Stomach smooth muscle (tissue), 2 donors: ENCODE results near the gene PNKP.

Experiments
- H3K27ac ChIP-seq: one replicate; pipeline ENCODE4 v1.7.0; 2013; ENCODE audit warnings: mild to moderate bottlenecking, low read length, inconsistent platforms
- H3K27me3 ChIP-seq, 2 donors: one replicate each; pipeline ENCODE4 v1.7.0; 2013; ENCODE audit warnings: low read length in 2 of 2; ENCODE audit not compliant: insufficient read depth in 2 of 2, control insufficient read depth in 1 of 2
- H3K36me3 ChIP-seq, 2 donors: one replicate each; pipeline ENCODE4 v1.7.0; 2013; ENCODE audit warnings: low read length in 2 of 2; ENCODE audit not compliant: control insufficient read depth in 2 of 2, insufficient read depth in 2 of 2
- H3K4me1 ChIP-seq: one replicate; pipeline ENCODE4 v1.7.0; 2013; ENCODE audit warnings: low read length; ENCODE audit not compliant: control insufficient read depth, insufficient read depth
- H3K4me3 ChIP-seq, 2 donors: one replicate each; pipeline ENCODE4 v1.7.0; 2013; ENCODE audit warnings: low read length in 2 of 2
- H3K9ac ChIP-seq, 2 donors: one replicate each; pipeline ENCODE4 v1.7.0; 2013; ENCODE audit warnings: low read length in 2 of 2, mild to moderate bottlenecking in 1 of 2
- H3K9me3 ChIP-seq, 2 donors: one replicate each; pipeline ENCODE4 v1.7.0; 2013; ENCODE audit warnings: low read length in 2 of 2; ENCODE audit not compliant: control insufficient read depth in 2 of 2
- donor health status: healthy.
- donor health status: Pancreatic carcinoma.

The PNKP gene

DNA sequence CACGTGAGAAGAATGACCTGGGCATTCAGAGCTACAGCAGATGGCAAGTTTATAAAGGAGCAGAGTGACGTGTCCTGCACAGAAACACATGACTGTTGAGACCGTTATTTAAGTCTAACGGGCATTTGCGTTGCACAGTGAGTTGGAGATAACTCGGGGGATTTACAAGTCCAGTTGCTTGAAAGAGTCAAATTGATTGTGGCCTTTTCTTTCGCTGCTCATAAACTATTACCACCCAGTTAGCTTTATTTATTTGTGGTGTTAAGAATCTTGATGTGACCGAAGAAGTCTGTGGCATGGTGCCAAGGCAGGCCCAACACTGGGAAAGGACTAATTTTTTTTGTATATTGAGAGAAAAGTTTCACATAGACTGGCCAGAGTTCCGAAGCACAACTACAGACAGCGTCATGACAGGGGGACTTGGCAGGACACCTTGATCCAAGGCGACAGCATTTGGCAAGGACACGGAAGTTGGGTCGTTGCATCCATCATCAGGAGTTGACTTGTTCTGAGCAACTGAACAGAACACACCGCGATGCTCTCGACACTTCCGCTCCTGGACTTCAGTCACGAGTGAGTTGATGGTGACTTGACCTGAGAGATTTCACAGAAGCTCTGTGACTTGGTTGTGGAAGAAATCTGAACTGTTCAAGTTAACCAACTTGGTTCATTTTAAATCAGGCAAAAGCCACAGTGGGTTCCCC, 28.3 kb downstream of the PNKP start:
- no peaks in the 10 kb centered on the region for H3K9me3 ChIP-seq
- no peaks in the 10 kb centered on the region for H3K4me1 ChIP-seq
- no peak overlapping the region for H3K4me3 ChIP-seq
- H3K36me3 ChIP-seq: peaks cover 29 to 35% of the 10 kb centered on the region in 2 donors
- H3K27ac ChIP-seq: no peak overlapping the region
- H3K27me3 ChIP-seq: no peaks in the 10 kb centered on the region
- H3K9ac ChIP-seq: no peak overlapping the region

GRCh38 chr19:49837425-49837824, 30.0 kb downstream of the PNKP start:
- Histone ChIP-seq H3K4me1 (no peaks in the 10 kb centered on the region), H3K4me3 (no peak overlapping the region), H3K9me3 (no peaks in the 10 kb centered on the region), H3K9ac (no peak overlapping the region), H3K36me3 (peaks cover 42 to 49% of the 10 kb centered on the region in 2 donors), H3K27me3 (no peaks in the 10 kb centered on the region), H3K27ac (no peak overlapping the region)

DNA sequence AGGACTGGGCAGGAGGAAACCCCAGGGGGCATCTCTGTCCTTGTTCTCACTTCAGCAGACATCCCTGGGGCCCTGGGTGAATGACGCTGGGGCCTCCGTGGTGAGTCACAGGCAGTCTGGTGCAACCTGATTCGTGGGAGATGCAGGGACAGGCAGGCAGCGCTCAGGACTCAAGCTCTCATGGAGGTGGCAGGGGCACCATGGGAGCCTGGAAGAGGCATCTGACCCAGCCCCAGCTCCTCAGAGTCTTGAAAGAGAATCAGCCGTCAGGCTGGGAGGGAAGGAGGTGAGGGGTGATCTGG, 30.4 kb downstream of the PNKP start:
- Histone ChIP-seq H3K9ac (no peak overlapping the region), H3K27ac (no peak overlapping the region), H3K4me1 (no peaks in the 10 kb centered on the region), H3K27me3 (no peaks in the 10 kb centered on the region), H3K4me3 (no peak overlapping the region), H3K9me3 (no peaks in the 10 kb centered on the region), H3K36me3 (peaks cover 47 to 53% of the 10 kb centered on the region in 2 donors)

- H3K27ac ChIP-seq: no peak overlapping the region
- H3K4me3 ChIP-seq: no peak overlapping the region
- H3K27me3 ChIP-seq: no peaks in the 10 kb centered on the region
- no peak overlapping the region for H3K9ac ChIP-seq
- no peaks in the 10 kb centered on the region for H3K4me1 ChIP-seq
- H3K9me3 ChIP-seq: no peaks in the 10 kb centered on the region
- H3K36me3 ChIP-seq: peaks cover 51 to 56% of the 10 kb centered on the region in 2 donors
Observed at GRCh38 chr19:49836176-49837008, 31.0 kb downstream of the PNKP start.

DNA sequence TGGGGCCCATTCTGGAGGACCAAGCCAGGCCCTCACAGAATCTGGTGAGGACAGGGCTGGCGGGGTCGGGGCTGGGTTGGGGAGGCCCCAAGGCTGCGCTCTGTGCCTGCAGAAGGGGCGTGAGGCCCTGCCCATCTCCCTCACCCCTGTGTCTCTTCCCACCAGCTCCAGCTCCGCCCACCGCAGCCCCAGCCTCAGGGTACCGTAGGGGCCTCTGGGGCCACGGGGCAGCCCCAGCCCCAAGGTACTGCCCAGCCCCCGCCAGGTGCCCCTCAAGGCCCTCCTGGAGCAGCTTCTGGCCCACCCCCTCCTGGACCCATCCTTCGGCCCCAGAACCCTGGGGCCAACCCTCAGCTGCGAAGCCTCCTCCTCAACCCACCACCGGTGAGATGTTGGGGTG, 31.8 kb downstream of the PNKP start:
- no peak overlapping the region for H3K9ac ChIP-seq
- H3K4me1 ChIP-seq: no peaks in the 10 kb centered on the region
- peaks cover 51 to 59% of the 10 kb centered on the region in 2 donors for H3K36me3 ChIP-seq
- H3K4me3 ChIP-seq: no peak overlapping the region
- H3K27me3 ChIP-seq: no peaks in the 10 kb centered on the region
- H3K27ac ChIP-seq: no peak overlapping the region
- H3K9me3 ChIP-seq: no peaks in the 10 kb centered on the region

- Histone ChIP-seq H3K9ac (no peak overlapping the region), H3K27ac (no peak overlapping the region), H3K36me3 (peaks cover 49 to 57% of the 10 kb centered on the region in 2 donors), H3K4me3 (no peak overlapping the region), H3K27me3 (no peaks in the 10 kb centered on the region), H3K4me1 (no peaks in the 10 kb centered on the region), H3K9me3 (no peaks in the 10 kb centered on the region)
Observed at GRCh38 chr19:49833599-49833998, 33.8 kb downstream of the PNKP start.

DNA sequence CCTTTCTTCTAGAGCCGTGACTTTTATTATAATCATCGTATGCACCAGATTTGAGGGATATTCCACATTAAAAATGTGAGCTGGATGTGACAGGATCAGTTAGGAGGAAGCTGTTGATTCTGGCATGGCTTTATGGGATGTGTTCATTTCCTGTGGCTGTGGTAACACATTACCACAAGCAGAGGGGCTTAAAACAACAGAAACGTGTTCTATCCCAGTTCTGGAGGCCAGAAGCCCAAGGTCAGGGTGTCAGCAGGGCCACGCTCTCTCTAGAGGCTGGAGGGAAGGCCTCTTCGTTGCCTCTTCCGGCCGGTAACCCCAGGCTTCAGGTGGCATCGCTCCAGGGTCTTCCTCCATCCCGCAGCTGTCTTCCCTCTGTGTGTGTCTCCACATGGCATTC, 34.8 kb downstream of the PNKP start:
- Histone ChIP-seq H3K27me3 (no peaks in the 10 kb centered on the region), H3K27ac (no peak overlapping the region), H3K9ac (no peak overlapping the region), H3K36me3 (peaks cover 43 to 50% of the 10 kb centered on the region in 2 donors), H3K4me3 (no peak overlapping the region), H3K4me1 (no peaks in the 10 kb centered on the region), H3K9me3 (no peaks in the 10 kb centered on the region)

GRCh38 chr19:49831592-49831991, 35.8 kb downstream of the PNKP start:
- H3K4me1 ChIP-seq: no peaks in the 10 kb centered on the region
- H3K27me3 ChIP-seq: no peaks in the 10 kb centered on the region
- H3K9ac ChIP-seq: no peak overlapping the region
- no peak overlapping the region for H3K27ac ChIP-seq
- no peak overlapping the region for H3K4me3 ChIP-seq
- H3K9me3 ChIP-seq: no peaks in the 10 kb centered on the region
- H3K36me3 ChIP-seq: peaks cover 46 to 55% of the 10 kb centered on the region in 2 donors

GRCh38 chr19:49830766-49831165, 36.6 kb downstream of the PNKP start:
- H3K4me1 ChIP-seq: no peaks in the 10 kb centered on the region
- no peaks in the 10 kb centered on the region for H3K9me3 ChIP-seq
- peaks cover 46 to 52% of the 10 kb centered on the region in 2 donors for H3K36me3 ChIP-seq
- H3K27ac ChIP-seq: no peak overlapping the region
- H3K27me3 ChIP-seq: no peaks in the 10 kb centered on the region
- no peak overlapping the region for H3K9ac ChIP-seq
- no peak overlapping the region for H3K4me3 ChIP-seq

GRCh38 chr19:49829721-49830120, 37.7 kb downstream of the PNKP start:
- H3K4me1 ChIP-seq: no peaks in the 10 kb centered on the region
- no peak overlapping the region for H3K27ac ChIP-seq
- H3K36me3 ChIP-seq: peaks cover 41 to 48% of the 10 kb centered on the region in 2 donors

DNA sequence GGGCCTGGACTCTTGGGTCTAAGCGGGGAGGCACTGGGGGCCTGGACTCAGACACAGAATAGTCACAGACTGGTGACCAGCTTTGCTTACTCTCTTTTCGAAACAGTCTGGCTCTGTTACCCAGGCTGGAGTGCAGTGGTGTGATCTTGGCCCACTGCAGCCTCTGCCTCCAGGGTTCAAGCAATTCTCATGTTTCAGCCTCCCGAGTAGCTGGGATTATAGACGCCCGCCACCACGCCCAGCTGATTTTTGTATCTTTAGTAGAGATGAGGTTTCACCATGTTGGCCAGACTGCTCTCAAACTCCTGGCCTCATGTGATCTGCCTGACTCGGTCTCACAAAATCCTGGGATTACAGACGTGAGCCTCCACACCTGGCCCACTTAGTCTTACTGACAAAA, 38.2 kb downstream of the PNKP start:
- Histone ChIP-seq H3K36me3 (peaks cover 39 to 43% of the 10 kb centered on the region in 2 donors), H3K27ac (no peak overlapping the region), H3K27me3 (no peaks in the 10 kb centered on the region), H3K9me3 (no peaks in the 10 kb centered on the region), H3K9ac (no peak overlapping the region), H3K4me1 (no peaks in the 10 kb centered on the region), H3K4me3 (no peak overlapping the region)

More at GRCh38 chr19:49829721-49830120, 37.7 kb downstream of the PNKP start:
- Histone ChIP-seq H3K4me3 (no peak overlapping the region), H3K9ac (no peak overlapping the region), H3K9me3 (no peaks in the 10 kb centered on the region), H3K27me3 (no peaks in the 10 kb centered on the region)
